HL-60 (cell line): ENCODE data around the gene GNLY.

ENCODE experiments used
- DNase-seq, 2 experiments: peaks; one replicate each; pipeline ENCODE4 v3.0.0-alpha.2; 2010 to 2020; ENCODE audit warnings: low read depth in 1 of 2, low spot score in 1 of 2
- H3K27ac ChIP-seq: fragments of 250-450 bp; sonication (Bioruptor Pico); replicated peaks from 2 replicates; pipeline ENCODE4 v1.5.1; 2020; ENCODE audit warnings: mild to moderate bottlenecking, moderate library complexity
- H3K27me3 ChIP-seq: fragments of 250-450 bp; sonication (Bioruptor Pico); 2 replicates; pipeline ENCODE4 v1.5.1; 2021; ENCODE audit warnings: mild to moderate bottlenecking, moderate library complexity; ENCODE audit not compliant: insufficient read depth, poor library complexity, severe bottlenecking
- H3K4me3 ChIP-seq: replicated peaks from 2 replicates; pipeline ENCODE4 v1.5.1; 2011; ENCODE audit warnings: mild to moderate bottlenecking, control low read depth, low read length; ENCODE audit not compliant: insufficient read depth
- GABPA ChIP-seq: IDR thresholded peaks from 2 replicates; pipeline ENCODE4 v1.6.1; 2012; ENCODE audit warnings: low read depth
- POLR2AphosphoS5 ChIP-seq: IDR thresholded peaks from 2 replicates; pipeline ENCODE4 v1.6.1; 2012; ENCODE audit warnings: low read depth
- SPI1 ChIP-seq: IDR thresholded peaks from 2 replicates; pipeline ENCODE4 v1.6.1; 2012; ENCODE audit warnings: low read depth, mild to moderate bottlenecking, borderline replicate concordance
- TF ChIP-seq, protein P1 (sequence below): IDR thresholded peaks from 2 replicates; pipeline ENCODE4 v1.6.1; 2012; ENCODE audit warnings: low read depth; ENCODE audit not compliant: insufficient replicate concordance
- TF ChIP-seq, protein P2 (sequence below): IDR thresholded peaks from one replicate; pipeline ENCODE4 v1.5.1; 2011; ENCODE audit warnings: low read length, control low read depth, inconsistent platforms; ENCODE audit not compliant: insufficient read depth

The GNLY gene

DNA sequence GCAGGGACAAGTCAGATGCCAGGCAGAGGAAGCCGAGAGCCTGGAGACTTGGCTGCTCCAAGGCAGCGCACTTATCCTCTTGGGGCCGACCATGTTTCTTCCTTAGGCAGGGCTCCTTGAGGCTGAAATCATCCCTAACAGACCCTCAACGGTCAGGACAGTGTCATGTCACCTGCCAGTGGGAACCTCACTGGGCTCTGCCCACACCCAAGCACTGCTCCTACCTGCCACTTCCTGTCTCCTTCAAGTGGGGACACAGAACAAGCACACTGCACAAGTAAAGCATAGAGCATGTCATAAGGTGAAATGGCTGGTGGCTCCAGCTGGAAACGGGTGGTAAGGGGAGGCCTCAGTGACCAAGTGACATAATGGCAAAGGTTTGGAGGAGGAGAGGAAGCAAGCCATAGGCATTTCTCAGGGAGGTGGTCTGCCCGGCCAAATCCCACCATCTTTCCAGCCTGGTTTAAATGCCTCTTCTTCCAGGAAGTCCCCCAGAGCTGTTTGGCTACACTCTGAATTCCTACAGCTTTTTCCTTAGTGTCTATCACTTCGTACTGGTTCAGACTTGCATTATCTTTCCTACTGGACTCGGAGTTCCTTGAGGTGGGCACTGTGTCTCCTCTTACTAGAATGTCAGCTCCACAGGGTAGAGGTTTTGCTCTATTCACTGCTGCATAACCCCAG, 52.3 kb downstream of the GNLY start:
- Histone ChIP-seq H3K4me3 (no peak overlapping the region), H3K27ac (no peak overlapping the region), H3K27me3 (peaks cover 5% of the 10 kb centered on the region)
- no peak for DNase-seq
- TF ChIP-seq, protein P1, sequence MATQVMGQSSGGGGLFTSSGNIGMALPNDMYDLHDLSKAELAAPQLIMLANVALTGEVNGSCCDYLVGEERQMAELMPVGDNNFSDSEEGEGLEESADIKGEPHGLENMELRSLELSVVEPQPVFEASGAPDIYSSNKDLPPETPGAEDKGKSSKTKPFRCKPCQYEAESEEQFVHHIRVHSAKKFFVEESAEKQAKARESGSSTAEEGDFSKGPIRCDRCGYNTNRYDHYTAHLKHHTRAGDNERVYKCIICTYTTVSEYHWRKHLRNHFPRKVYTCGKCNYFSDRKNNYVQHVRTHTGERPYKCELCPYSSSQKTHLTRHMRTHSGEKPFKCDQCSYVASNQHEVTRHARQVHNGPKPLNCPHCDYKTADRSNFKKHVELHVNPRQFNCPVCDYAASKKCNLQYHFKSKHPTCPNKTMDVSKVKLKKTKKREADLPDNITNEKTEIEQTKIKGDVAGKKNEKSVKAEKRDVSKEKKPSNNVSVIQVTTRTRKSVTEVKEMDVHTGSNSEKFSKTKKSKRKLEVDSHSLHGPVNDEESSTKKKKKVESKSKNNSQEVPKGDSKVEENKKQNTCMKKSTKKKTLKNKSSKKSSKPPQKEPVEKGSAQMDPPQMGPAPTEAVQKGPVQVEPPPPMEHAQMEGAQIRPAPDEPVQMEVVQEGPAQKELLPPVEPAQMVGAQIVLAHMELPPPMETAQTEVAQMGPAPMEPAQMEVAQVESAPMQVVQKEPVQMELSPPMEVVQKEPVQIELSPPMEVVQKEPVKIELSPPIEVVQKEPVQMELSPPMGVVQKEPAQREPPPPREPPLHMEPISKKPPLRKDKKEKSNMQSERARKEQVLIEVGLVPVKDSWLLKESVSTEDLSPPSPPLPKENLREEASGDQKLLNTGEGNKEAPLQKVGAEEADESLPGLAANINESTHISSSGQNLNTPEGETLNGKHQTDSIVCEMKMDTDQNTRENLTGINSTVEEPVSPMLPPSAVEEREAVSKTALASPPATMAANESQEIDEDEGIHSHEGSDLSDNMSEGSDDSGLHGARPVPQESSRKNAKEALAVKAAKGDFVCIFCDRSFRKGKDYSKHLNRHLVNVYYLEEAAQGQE: no peak
- TF ChIP-seq GABPA (no peak), SPI1 (no peak), POLR2AphosphoS5 (no peak)
- TF ChIP-seq, protein P2, sequence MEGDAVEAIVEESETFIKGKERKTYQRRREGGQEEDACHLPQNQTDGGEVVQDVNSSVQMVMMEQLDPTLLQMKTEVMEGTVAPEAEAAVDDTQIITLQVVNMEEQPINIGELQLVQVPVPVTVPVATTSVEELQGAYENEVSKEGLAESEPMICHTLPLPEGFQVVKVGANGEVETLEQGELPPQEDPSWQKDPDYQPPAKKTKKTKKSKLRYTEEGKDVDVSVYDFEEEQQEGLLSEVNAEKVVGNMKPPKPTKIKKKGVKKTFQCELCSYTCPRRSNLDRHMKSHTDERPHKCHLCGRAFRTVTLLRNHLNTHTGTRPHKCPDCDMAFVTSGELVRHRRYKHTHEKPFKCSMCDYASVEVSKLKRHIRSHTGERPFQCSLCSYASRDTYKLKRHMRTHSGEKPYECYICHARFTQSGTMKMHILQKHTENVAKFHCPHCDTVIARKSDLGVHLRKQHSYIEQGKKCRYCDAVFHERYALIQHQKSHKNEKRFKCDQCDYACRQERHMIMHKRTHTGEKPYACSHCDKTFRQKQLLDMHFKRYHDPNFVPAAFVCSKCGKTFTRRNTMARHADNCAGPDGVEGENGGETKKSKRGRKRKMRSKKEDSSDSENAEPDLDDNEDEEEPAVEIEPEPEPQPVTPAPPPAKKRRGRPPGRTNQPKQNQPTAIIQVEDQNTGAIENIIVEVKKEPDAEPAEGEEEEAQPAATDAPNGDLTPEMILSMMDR: no peak

DNA sequence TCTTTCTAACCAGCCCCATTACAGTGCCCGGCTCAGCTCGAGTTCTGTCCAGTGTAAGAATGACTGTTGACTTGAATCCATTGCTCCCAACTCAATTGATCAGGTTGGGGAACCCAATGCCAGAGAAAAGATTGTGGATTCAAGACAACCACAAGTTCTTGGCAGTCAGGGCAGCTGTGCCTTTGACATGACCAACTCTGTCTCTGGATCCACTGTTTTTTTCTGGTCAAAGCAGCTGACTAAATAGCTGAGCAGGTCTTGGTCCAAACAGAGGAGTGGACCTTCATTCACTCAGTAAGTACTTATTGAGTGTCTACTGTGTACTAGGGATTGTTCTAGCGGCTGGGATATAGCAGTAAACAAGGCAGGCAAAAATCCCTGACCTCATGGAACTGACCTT, 53.3 kb downstream of the GNLY start:
- TF ChIP-seq, protein P1: no peak
- TF ChIP-seq SPI1: no peak
- TF ChIP-seq, protein P2: no peak
- TF ChIP-seq POLR2AphosphoS5: no peak
- no peak for DNase-seq
- no peak overlapping the region for H3K4me3 ChIP-seq
- peaks cover 15% of the 10 kb centered on the region for H3K27me3 ChIP-seq
- no peak overlapping the region for H3K27ac ChIP-seq

DNA sequence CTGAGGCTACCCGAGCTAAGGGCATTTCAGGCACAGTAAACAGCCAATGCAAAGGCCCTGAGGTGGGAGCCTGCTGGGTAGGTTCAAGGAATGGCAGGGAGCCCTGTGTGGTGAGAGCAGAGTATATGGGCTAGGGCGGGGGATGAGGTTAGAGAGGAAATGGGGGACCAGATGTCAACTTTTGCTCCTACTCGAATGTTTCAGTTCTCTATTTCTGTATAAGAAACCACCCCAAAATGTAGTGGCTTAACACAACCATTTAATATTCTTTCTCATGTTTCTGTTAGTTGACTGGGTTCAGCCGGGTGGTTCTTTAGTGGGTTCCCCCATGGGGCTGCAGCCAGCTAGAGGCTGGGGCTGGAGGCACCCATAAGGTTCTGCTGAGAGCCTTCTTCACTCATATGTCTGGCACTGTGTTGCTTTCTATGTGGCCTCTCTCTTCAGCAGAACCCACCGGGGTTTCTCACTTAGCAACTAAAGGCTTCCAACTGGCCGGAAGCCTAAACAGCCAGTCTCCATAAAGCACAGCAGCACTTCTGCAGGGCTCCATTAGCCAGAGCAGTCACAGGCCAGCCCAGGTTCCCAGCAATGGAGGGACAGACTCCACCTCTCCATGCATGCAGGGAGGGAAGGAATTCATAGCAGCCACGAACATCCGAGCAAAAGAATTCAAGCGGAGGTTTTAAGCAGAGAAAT, 54.0 kb downstream of the GNLY start:
- TF ChIP-seq, protein P1: no peak
- no peak; the same call in 1 of the 2 replicates for TF ChIP-seq SPI1
- TF ChIP-seq, protein P2: no peak
- no peak for TF ChIP-seq POLR2AphosphoS5
- no peak for TF ChIP-seq GABPA
- DNase-seq: no peak
- Histone ChIP-seq H3K27ac (no peak overlapping the region), H3K4me3 (no peak overlapping the region), H3K27me3 (peaks cover 23% of the 10 kb centered on the region)
